Amniotic stem cell (primary cell): ENCODE data around the gene PRDM15.

Experiments used
- DNase-seq: peaks from one replicate; lab custom pipeline; 2025; lab: John Stamatoyannopoulos, UW

The PRDM15 gene

GRCh38 chr21:41879190-41879998, at the start of gene PRDM15:
Gene PRDM15 (minus strand): TSS chr21:41879344. CDS start chr21:41860363, 18,981 bp downstream.
- DNase-seq, result peak; percentile 70

DNA sequence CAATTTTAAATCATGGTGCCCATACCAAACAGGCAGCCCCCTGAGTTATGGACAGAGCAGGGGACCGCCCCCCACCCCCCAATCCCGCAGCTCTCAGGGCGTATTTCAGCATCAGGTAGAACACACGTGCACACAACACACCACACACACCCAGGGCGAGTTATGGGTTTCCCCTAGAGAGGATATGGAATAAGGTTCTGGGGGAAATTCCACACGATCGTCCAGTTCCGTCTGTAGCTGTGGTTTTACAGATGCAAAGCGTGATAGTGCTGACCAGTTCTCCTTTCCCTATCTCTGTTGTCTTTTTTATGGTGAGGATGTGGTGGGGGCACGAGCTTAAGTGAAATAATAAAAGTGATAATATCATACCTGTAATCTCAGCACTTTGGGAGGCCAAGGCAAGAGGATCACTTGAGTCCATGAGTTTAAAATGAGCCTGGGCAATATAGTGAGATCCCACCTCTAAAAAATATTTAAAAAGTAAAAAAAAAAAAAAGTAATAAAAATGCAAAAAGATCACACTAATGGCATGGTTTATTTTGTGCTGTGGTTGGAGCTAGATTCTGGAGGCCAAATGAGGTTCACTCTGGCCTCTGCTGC, 49.6 kb upstream of the PRDM15 start:
- DNase-seq, result no peak

DNA sequence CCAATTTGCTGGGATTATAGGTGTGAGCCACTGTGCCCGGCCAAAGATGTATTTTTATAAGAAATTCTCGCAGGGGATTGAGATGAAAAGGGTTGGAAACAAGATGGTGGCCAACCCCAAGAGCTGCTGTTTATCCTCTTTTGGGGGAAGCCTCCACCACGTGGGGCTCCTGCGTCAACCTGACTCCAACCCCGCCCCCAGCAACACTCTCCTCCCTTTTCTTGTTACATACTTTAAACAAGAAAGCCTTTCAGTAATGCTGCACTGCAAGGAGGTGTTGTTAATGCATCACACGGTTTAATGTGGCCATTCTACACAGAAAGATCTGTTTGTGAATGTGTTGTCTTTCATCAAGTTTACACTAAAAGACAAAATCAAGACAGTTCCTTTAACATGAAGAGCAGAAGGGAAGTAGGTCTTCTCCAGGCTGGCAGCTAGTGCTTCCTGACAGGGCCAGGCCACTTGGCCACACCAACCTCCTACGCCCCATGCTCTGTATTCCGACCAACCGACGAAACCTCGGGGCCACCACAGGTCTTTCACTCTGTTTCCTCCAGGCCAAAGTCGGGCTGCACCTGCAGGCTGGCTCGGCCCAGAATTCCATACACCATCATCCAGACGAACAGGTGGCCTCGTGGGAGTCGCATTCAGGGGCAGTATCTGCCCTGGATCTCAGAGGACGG, 48.7 kb upstream of the PRDM15 start:
- DNase-seq, result no peak

GRCh38 chr21:41926807-41927171, 47.6 kb upstream of the PRDM15 start:
- DNase-seq, result no peak

DNA sequence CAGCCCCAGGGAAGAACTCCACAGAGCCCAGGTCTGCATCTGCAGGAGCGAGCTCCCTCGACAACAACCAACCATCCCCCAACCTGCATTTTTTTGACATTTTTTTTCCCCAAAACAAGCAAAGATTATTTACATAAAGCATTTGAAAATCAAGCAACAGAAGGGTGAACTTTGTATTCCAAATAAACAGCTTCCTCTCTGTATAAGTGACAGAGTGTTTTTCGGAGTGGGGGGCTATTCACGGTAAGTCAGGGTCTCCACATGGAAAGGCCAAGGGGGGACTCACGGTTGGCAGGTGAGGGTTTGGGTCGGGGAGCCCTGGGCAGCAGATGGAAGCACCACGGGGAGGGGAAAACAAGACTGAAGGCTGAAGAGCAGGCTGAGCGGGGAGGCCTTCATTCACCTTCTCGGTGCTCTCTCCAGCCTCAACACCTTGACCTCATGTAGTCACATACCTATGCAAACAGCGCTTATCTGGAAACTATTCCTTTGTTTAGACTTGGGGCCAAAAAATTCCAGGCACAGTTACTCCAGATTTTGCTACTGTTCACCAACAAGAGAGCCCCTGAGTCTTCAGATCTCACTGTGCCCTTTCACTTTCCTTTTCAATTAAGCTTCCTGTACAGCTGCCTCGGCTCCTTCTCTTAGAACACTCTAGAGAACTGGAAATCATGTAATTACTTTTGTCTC, 47.1 kb upstream of the PRDM15 start:
- no peak for DNase-seq

- no peak for DNase-seq
These were observed 46.6 kb upstream of the PRDM15 start for GRCh38 chr21:41925767-41926116.

DNA sequence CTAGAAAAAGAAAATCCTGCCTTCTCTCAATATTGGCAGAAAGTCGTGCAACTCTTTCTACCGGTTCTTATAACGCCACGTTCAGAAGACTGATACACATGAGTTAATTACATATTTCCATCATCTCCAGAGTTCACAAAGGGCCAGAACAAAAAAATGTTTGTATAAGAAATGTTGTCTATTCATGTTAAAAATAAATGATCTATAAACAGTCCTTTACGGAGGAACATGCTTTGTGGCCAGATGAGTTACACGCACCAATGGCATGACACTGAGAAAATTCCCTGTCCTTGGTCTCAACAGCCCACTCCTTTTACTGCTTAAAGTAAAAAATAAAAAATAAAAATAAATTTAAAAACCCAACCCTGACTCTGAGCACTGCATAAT, 45.2 kb upstream of the PRDM15 start:
- DNase-seq, result no peak

DNA sequence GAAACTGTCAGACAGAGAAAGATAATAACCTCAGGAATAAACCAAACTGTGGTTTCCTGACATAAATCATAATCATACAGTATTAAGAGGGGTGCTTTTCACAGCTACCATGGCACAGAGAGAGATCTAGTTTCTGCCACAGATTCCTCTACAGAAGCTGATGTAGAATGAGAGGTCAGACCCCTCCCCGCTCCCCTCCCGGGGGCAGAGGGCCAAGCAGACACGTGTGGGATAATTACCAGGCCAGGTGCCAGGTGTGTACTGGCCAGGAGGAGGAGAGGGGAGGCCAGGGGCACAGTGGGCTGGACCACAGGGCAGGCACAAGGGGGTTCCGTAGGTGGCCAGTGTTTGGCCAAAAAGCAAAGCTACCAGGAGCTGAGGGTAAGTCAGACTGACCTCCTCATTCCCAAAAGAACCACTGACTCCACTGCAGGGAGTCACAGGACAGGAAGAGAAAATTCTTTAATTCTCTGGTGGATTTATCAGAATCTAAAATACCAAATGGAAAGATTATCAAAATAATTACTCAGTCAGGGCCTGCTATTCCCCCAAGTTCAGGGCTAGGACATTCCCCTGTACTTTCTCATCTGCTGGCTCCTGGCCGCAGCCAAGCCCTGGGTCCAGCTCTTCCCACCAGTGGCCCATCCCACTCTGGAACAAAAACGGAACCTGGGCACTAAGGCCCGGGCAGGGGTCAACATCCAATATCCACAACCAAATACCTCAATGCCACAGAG, 44.7 kb upstream of the PRDM15 start:
- DNase-seq, result no peak

DNA sequence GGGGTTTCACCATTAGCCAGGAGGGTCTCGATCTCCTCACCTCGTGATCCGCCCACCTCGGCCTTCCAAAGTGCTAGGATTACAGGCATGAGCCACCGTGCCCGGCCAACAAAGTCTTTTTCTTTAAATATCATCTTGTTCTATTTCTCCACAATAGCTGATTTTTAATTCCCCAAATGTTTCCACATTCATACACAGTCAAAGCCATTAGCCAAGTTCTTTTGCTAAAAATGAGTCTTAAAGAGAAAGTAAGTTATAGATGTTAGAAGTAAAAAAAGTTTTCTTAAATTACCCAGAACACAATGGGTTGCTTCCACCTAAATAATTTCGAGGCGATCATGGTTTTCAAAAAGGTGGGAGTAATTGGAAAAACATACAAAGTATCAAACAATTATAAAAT, 44.0 kb upstream of the PRDM15 start:
- no peak for DNase-seq

DNA sequence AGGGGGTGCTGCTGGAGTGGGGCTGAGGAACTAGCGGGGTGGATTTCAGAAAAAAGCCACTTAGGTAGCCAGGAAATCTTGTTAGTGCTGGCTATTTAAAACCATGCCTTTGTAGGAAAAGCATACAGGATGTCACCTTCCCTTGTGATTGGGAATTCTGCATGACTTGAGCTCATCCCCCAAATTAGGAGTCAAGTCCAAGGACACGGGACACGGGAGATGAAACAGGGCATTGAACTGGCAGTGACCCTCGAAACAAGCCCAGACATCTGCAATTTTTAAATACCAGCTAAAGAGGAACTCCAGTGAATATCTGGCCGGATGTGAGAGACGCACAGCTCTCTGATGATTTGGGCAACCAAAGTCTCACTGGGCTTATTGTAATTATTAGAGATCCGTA, 41.9 kb upstream of the PRDM15 start:
- DNase-seq, result no peak

GRCh38 chr21:41920476-41920875, 41.3 kb upstream of the PRDM15 start:
- DNase-seq, result no peak

DNA sequence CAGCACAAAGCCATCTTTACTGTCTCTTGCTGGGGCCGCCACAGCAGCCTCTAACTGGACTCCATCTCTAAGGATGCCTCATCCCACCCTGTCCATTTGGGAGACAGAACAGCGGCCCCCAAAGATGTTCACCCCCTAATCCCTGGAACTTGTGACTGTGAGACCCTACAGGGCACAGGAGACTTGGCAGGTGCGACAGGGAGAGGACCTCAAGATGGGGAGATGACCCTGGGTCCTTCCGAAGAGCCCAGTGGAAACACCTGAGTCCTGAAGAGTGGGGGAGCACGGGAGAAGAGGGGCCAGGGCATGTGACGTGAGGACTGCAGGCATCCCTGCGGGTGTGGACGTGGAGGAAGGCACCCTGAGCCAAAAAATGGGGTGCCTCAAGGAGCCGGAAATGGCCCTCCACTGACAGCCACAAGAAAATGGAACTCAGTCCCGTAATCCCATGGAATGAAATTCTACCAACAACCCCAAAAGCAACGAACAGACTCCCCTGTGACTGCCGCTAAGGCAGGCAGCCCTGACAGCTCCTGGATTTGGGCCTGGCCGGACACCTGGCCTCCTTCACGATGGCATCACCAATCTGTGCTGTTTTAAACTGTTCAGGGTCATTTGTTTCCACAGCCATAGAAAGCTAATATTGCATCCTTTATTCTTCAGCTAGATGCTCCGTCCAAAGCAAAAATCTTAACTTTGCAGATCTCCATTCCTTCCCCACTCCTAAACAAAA, 40.7 kb upstream of the PRDM15 start:
- no peak for DNase-seq

- no peak for DNase-seq
These were observed 39.6 kb upstream of the PRDM15 start for GRCh38 chr21:41918561-41919358.

- no peak for DNase-seq
These were observed 38.4 kb upstream of the PRDM15 start for GRCh38 chr21:41917531-41917930.

GRCh38 chr21:41916888-41917433, 37.8 kb upstream of the PRDM15 start:
- no peak for DNase-seq

GRCh38 chr21:41914965-41915364, 35.8 kb upstream of the PRDM15 start:
- DNase-seq, result no peak

- DNase-seq, result no peak
These were observed 35.2 kb upstream of the PRDM15 start for GRCh38 chr21:41914358-41914757.

GRCh38 chr21:41913230-41913629, 34.1 kb upstream of the PRDM15 start:
- DNase-seq, result no peak

DNA sequence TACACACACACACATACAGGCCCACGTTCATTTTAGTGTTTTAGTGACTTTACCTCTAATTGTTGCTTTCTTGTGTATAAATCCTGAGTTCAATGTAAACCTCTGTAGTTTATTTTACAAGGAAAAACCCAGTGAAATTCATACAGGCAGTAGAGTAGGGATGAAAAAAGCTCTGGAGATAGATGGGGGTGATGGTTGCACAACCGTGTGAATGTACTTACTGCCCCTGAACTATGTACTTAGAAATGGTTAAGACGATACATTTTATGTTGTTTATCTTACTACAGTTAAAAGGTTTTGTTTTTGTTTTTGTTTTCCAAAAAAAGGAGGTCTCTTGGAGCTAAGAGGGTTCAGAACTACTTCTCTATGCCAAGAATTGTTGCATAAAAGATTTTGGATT, 29.7 kb upstream of the PRDM15 start:
- DNase-seq, result no peak
